BJ (cell line): ENCODE measurements around the gene MRLN. TPM values are rescaled to one million over a fixed set of nuclear protein-coding genes. Genes with fewer than 3 reads are reported as not detected.

Experiments
- CTCF ChIA-PET: fragments of 350-600 bp; formaldehyde crosslinking; extraction: SDS; loops from one replicate; lab custom pipeline; 2021; ENCODE audit warnings: antibody characterized with exemption, inconsistent platforms; lab: Yijun Ruan, JAX
- POLR2A ChIA-PET: fragments of 300-600 bp; sonication (Branson Sonifier 250); formaldehyde crosslinking; extraction: SDS; loops from one replicate; lab custom pipeline; 2021; ENCODE audit warnings: antibody characterized with exemption; lab: Charles Lee
- DNase-seq: peaks from one replicate; pipeline ENCODE4 v3.0.0-alpha.2; 2011; ENCODE audit warnings: low read depth
- H3K27me3 ChIP-seq: 2 replicates; pipeline ENCODE4 v1.6.0; 2011; ENCODE audit warnings: low read length; ENCODE audit not compliant: control insufficient read depth, insufficient read depth
- H3K36me3 ChIP-seq: 2 replicates; pipeline ENCODE4 v1.5.1; 2011; ENCODE audit warnings: low read length; ENCODE audit not compliant: control insufficient read depth, insufficient read depth
- H3K4me3 ChIP-seq: 2 replicates; pipeline ENCODE4 v1.5.1; 2011; ENCODE audit warnings: low read depth, mild to moderate bottlenecking, control low read depth, low read length
- polyA plus RNA-seq: library from polyadenylated mRNA; depleted of rRNA; stranded (reverse); fragments of >200 nt; gene quantifications from 2 replicates; pipeline ENCODE4 v1.2.3, GENCODE V29; 2011
- TF ChIP-seq, protein P1 (sequence below): IDR thresholded peaks from 2 replicates; pipeline ENCODE4 v1.5.1; 2011; ENCODE audit warnings: low read depth, mild to moderate bottlenecking, control low read depth, inconsistent platforms, low read length, moderate library complexity; ENCODE audit not compliant: insufficient read depth

The MRLN gene
- polyA plus RNA-seq, 1 experiment: not detected

DNA sequence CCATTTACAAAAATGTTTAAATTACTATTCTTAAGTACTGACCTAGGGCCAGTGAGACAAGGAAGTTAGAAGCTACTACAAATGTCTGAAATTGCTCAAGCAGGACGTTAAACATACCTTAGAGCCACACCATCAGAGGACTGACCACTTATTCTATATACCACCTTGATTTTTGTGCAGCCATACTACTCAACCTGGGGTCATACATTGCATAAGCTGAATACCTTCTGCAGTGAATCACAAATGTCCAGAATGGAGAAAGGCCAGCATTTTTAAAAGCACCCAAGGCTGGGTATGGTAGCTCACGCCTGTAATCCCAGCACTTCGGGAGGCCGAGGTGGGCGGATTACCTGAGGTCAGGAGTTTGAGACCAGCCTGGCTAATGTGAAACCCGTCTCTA, 21.2 kb upstream of the MRLN start:
- POLR2A ChIA-PET: no interaction called here
- TF ChIP-seq, protein P1, sequence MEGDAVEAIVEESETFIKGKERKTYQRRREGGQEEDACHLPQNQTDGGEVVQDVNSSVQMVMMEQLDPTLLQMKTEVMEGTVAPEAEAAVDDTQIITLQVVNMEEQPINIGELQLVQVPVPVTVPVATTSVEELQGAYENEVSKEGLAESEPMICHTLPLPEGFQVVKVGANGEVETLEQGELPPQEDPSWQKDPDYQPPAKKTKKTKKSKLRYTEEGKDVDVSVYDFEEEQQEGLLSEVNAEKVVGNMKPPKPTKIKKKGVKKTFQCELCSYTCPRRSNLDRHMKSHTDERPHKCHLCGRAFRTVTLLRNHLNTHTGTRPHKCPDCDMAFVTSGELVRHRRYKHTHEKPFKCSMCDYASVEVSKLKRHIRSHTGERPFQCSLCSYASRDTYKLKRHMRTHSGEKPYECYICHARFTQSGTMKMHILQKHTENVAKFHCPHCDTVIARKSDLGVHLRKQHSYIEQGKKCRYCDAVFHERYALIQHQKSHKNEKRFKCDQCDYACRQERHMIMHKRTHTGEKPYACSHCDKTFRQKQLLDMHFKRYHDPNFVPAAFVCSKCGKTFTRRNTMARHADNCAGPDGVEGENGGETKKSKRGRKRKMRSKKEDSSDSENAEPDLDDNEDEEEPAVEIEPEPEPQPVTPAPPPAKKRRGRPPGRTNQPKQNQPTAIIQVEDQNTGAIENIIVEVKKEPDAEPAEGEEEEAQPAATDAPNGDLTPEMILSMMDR: no peak
- DNase-seq: no peak
- Histone ChIP-seq H3K27me3 (no peaks in the 10 kb centered on the region), H3K36me3 (no peaks in the 10 kb centered on the region), H3K4me3 (no peak overlapping the region)
- CTCF ChIA-PET: interaction anchor here (0.6 kb wide), 1 partner anchor 326 kb away, joined by 3 read pairs; no protein-coding TSS in a partner anchor

DNA sequence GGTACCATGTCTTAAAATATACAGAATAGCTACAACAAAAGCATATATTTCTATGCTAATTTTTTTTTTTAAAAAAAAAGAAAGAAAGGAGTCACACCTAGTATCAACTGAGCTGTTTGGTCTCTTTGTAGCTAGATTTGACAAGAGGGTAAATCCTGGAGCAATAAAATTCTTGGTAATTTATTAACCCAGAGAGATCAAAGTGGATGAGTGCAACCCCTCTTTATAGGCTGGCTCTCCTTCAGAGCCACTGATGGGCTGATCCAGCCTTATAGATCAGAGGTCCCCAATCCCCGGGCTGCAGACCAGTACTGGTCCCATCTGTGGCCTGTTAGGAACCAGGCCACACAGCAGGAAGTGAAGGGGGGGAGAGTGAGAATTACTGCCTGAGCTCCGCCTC, 19.8 kb upstream of the MRLN start:
- Histone ChIP-seq H3K36me3 (no peaks in the 10 kb centered on the region), H3K4me3 (no peak overlapping the region), H3K27me3 (no peaks in the 10 kb centered on the region)
- POLR2A ChIA-PET: no interaction called here
- no peak for DNase-seq
- TF ChIP-seq, protein P1: no peak
- CTCF ChIA-PET: no interaction called here

DNA sequence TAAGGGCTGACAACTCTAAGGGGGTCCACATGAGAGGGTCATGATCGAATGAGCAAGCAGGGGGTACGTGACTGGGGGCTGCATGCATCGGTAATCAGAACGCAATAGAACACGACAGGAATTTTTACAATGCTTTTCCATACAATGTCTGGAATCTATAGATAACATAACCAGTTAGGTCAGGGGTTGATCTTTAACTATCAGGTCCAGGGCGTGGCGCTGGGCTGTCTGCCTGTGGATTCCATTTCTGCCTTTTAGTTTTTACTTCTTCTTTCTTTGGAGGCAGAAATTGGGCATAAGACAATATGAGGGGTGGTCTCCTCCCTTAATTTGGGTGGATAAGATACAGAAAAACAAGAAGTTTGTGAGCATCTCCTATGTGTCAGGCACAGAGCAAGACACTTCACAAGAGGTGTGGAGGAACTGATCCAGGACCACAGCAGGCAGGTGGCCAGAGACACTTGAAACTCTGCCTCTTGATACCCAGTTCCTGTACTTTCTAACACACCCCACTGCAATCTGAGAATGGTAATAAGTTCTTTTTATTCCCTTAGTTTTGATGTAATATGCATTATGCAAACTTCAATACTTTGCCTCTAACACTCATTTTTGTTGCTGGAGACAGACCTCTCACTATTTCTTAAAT, 18.0 kb upstream of the MRLN start:
- TF ChIP-seq, protein P1: no peak
- no peaks in the 10 kb centered on the region for H3K36me3 ChIP-seq
- no peak for DNase-seq
- POLR2A ChIA-PET: no interaction called here
- no peaks in the 10 kb centered on the region for H3K27me3 ChIP-seq
- CTCF ChIA-PET: interaction anchor here (0.6 to 0.7 kb wide), 2 partner anchors 37 to 120 kb away, joined by 3 read pairs; no protein-coding TSS in a partner anchor
- H3K4me3 ChIP-seq: no peak overlapping the region

DNA sequence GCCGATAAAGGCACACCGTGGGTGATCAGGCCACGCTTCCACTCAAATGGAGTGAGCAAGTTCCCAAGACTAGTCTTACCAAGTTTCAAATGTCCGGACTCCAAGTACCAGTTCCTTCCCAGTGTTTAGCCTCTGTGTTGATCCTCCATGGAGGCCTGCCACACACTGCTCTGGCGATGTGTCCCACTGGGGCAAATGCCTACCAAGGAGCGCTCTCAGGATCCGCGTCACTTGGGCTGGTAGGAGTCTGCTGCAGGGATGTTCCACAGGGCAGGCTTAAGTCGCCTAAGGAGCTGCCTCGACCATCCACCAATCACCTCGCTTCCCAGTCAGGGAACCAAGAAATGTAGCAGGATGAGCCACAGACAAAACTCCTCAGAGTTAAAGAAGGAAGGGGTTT, 17.4 kb upstream of the MRLN start:
- TF ChIP-seq, protein P1: no peak
- ChIA-PET POLR2A (no interaction called here), CTCF (no interaction called here)
- DNase-seq: no peak
- Histone ChIP-seq H3K27me3 (no peaks in the 10 kb centered on the region), H3K36me3 (no peaks in the 10 kb centered on the region), H3K4me3 (no peak overlapping the region)

DNA sequence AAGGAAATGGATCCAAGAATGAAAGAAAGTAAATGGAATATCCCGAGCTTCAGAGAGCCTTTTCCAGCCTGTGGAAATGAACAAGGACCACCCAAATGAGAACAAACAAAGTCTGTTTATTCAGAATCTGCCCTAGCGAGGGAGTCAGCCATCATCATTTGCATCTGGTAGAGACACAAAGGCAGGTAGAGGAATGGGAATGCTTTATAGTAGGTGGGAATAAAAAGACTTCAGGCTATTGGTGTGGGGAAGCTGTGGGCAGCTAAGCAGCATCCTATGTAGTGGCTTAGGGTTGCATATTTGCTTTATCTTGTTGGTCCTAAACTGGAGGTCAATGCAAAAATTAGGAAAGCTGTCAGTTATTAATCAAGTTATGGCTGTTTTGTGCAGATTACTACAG, 9.2 kb upstream of the MRLN start:
- ChIA-PET CTCF (no interaction called here), POLR2A (no interaction called here)
- DNase-seq: no peak

More for the DNA sequence above, 9.2 kb upstream of the MRLN start:
- no peaks in the 10 kb centered on the region for H3K27me3 ChIP-seq
- H3K36me3 ChIP-seq: no peaks in the 10 kb centered on the region
- TF ChIP-seq, protein P1: no peak
- no peak overlapping the region for H3K4me3 ChIP-seq
